GM10266 (cell line): ENCODE data around the gene LUZP2.

Experiments
- DNase-seq: peaks from one replicate; pipeline ENCODE4 v3.0.0; 2012; ENCODE audit errors: extremely low spot score
- TF ChIP-seq, protein P1 (sequence below): IDR thresholded peaks from 2 replicates; pipeline ENCODE4 v1.5.1; 2012; ENCODE audit warnings: mild to moderate bottlenecking, low read depth; ENCODE audit not compliant: control insufficient read depth, insufficient read depth; ENCODE audit errors: missing control alignments

LUZP2 gene

DNA sequence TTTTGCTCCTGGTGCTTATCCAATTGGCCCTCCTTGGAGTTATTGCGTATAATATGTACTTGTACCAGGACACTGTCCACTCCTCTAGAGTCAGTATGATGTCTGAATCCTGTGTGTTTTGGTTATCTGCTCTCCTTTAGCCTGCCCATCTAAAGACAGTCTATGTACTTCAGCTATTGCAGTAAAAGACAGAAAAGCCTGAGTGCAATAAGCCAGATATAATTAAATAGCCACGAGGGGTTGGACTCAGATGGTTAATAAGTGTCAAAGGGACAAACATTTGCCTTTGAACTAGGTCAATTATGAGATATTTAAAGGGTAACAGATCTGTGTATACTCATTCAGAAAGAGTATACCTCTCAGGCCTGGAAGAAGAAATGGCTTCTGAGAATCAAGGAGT is 406.7 kb downstream of the LUZP2 start:
- TF ChIP-seq, protein P1, sequence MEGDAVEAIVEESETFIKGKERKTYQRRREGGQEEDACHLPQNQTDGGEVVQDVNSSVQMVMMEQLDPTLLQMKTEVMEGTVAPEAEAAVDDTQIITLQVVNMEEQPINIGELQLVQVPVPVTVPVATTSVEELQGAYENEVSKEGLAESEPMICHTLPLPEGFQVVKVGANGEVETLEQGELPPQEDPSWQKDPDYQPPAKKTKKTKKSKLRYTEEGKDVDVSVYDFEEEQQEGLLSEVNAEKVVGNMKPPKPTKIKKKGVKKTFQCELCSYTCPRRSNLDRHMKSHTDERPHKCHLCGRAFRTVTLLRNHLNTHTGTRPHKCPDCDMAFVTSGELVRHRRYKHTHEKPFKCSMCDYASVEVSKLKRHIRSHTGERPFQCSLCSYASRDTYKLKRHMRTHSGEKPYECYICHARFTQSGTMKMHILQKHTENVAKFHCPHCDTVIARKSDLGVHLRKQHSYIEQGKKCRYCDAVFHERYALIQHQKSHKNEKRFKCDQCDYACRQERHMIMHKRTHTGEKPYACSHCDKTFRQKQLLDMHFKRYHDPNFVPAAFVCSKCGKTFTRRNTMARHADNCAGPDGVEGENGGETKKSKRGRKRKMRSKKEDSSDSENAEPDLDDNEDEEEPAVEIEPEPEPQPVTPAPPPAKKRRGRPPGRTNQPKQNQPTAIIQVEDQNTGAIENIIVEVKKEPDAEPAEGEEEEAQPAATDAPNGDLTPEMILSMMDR: no peak
- DNase-seq: no peak

DNA sequence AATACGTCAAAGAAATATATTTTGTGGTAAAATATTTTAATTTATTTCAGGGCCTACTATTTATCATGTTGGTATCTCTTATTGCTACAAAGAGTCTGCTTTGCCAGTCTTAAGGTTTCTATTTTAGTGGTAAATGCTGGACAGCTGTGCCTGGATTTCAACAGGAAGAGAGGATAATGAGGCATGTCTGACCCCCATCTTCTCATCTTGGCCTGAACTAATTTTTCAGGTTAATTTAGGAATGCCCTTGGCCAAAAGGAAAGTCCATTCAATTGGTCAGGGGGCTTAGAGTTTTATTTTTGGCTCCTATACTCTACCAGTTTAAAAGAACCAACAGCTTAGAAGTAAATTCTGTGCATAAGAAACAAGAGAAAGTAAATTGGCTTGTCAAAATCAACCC is 428.2 kb downstream of the LUZP2 start:
- DNase-seq: no peak
- TF ChIP-seq, protein P1: no peak

DNA sequence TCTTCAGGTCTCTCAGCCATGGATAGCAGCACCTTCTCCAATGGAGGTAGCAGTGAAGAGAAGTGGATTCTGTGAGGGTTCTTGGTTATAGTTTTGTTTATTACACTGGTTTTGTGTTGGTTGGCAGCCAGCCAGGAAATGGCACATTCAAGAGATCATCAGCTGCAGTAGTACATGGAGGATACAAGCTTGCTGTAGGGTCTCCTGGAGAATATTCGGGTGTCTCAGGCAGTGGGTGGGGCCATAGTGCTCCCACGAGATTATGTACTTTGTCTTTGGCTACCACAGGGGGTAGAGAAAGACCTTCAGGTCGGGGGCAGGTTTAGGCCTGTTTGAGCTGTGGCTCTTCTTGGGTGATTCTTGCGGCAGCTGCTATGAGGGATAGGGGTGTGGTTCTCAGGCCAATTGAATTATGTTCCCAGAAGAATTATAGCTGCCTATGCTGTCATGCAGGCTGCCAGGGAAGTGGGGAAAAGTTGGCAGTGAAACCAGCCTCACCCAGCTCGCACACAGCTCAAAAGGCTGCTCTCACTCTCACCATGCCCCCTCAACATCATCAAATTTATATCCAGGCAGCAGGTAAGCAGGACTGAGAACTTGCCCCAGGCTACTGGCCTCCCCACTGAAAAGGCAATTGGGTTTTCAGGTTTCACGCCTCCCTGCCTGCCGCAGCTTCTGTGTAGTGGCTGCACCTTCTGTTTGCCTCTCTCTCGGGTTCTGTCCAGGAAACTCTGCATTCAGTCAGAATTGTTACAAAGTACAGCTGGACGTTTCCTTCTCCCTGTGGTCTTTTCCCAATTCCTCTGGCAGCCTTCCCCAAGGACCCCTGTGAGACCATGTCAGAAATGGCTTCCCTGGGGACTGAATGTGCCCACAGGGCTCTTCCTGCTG is 435.5 kb downstream of the LUZP2 start:
- no peak for DNase-seq
- TF ChIP-seq, protein P1: no peak

DNA sequence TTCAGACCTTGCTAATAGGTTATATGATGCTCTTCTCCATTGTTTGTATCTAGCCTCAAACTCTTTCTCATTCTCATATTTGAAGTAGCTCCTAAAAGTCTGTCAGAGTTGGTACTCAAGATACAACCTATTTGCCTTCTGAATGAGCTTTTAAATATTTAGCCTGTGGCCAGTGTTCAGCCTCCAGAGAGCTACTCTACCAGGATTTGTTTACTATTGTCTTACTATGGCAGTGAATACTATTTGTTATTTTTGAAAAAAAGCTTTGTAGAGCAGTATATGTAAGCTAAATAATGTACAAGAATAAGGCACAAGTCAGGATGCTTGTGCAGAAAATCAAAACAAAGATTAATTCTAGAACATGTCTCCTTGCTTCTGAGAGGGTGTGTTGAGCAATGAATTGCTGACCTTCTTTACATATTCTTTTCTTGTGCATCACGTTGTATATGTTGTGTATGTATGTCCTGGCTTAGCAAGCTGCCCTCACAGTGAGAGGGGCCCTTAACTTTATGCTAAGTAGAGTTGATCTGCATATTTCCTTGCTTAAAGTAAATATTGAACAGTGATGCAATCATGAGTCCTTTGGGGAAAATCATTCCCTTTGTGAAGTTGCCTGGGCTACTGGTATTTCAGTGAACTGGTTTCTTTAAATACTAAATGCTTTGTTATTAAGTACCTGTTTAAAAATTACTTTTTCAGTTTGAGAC is 438.0 kb downstream of the LUZP2 start:
- TF ChIP-seq, protein P1: no peak
- DNase-seq: no peak

DNA sequence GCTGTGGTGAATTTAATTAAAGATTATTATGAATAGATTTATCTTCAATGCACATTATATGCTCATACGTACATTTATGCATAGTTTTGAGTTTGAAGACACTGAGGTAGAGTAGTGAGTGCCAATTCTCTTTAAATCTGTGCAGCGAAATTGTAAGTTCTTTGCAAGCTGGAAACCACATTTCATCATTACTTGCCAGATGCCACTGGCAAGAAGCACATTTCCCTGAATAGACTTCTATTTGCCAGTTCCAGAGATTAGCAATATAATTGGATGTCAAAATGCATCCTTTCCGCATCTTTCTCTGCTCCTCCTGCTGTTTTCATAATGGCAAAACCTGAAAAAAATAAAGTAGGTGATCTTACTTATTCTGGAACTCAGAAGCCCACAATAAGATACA is 448.0 kb downstream of the LUZP2 start:
- TF ChIP-seq, protein P1: no peak
- DNase-seq: no peak

- no peak for DNase-seq
- TF ChIP-seq, protein P1: no peak
Measured at GRCh38 chr11:24949406-24949805, 452.6 kb downstream of the LUZP2 start.

DNA sequence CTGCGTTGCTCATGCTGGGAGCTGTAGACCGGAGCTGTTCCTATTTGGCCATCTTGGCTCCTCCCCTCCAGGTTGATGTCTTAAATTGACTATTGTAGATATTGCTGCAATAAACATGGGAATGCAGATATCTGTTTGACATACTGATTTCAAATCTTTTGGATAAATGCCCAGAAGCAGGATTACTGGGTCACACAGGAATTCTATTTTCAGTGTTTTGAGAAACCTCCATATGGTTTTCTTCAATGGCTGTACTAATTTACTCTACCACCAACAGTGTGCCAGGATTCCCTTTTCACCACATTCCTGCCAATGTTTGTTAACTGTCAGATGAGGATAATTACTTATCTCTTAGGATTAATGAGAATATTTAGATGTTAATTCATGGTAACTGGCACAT is 467.0 kb downstream of the LUZP2 start:
- no peak for DNase-seq
- TF ChIP-seq, protein P1: no peak
